PC-3 (cell line): ENCODE data around the gene APOL4.

Source experiments
- EZH2 ChIP-seq: fragments of 300-600 bp; sonication (generic); IDR thresholded peaks from one replicate; pipeline ENCODE4 v1.6.1; 2017; ENCODE audit warnings: antibody characterized with exemption, mild to moderate bottlenecking, low read length; ENCODE audit not compliant: unreplicated experiment
- EZH2phosphoT487 ChIP-seq: fragments of 300-600 bp; sonication (generic); IDR thresholded peaks from 2 replicates; pipeline ENCODE4 v1.6.1; 2018; ENCODE audit warnings: mild to moderate bottlenecking, antibody characterized with exemption, low read length, borderline replicate concordance
- TF ChIP-seq, protein P1 (sequence below): fragments of 300-600 bp; sonication (generic); conservative IDR thresholded peaks from 2 replicates; pipeline ENCODE4 v1.5.1; 2017; ENCODE audit warnings: antibody characterized with exemption, low read depth, mild to moderate bottlenecking, low read length

DNA sequence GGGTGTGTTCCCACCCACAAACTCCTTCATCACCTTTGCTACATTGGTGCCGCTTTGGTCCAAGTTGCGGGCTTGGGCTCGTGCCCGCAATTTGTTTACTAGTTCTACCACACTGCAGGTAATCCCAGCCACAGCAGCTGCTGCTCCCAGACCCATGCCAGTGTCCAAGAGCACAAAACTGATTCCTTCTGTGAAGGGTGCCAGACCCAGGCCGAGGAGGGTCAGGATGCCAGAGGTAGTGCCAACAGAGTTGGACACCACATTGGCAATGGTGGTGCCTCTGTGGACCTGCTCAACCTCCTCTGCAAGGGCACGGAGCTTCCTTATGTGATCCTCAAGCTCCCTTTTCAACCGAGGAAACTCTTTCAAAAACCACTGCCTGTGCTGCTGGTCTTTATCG, 26.2 kb upstream of the APOL4 start:
- no peak for TF ChIP-seq EZH2
- TF ChIP-seq, protein P1, sequence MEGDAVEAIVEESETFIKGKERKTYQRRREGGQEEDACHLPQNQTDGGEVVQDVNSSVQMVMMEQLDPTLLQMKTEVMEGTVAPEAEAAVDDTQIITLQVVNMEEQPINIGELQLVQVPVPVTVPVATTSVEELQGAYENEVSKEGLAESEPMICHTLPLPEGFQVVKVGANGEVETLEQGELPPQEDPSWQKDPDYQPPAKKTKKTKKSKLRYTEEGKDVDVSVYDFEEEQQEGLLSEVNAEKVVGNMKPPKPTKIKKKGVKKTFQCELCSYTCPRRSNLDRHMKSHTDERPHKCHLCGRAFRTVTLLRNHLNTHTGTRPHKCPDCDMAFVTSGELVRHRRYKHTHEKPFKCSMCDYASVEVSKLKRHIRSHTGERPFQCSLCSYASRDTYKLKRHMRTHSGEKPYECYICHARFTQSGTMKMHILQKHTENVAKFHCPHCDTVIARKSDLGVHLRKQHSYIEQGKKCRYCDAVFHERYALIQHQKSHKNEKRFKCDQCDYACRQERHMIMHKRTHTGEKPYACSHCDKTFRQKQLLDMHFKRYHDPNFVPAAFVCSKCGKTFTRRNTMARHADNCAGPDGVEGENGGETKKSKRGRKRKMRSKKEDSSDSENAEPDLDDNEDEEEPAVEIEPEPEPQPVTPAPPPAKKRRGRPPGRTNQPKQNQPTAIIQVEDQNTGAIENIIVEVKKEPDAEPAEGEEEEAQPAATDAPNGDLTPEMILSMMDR, result no peak
- no peak for TF ChIP-seq EZH2phosphoT487
